ENCODE data around the gene PJVK.
"Not testable (repeated sequence)": the region's sequence is repeated elsewhere in the genome, so short reads cannot be mapped to it uniquely, and the experiment has no call there.

PJVK gene

GRCh38 chr2:178450774-178451525 lies at the start of gene PJVK, which contains the start of gene PRKRA:
Gene PJVK (plus strand): TSS chr2:178451378. CDS start chr2:178453410, 2,032 bp downstream.
Gene PRKRA (minus strand): TSS chr2:178451175. CDS start chr2:178451030, 145 bp downstream.
- in situ Hi-C loops (cut with MboI; ENCODE audit: low sequenced_read_pairs) = no loop called here

GRCh38 chr2:178401994-178402437 lies 49.2 kb upstream of the PJVK start:
- in situ Hi-C loops (cut with MboI; ENCODE audit: low sequenced_read_pairs) = no loop called here

GRCh38 chr2:178403671-178404306 lies 47.4 kb upstream of the PJVK start:
- in situ Hi-C loops (cut with MboI; ENCODE audit: low sequenced_read_pairs) = no loop called here

- in situ Hi-C loops (cut with MboI; ENCODE audit: low sequenced_read_pairs) = no loop called here
Observed at GRCh38 chr2:178404368-178404767, 46.8 kb upstream of the PJVK start.

- in situ Hi-C loops (cut with MboI; ENCODE audit: low sequenced_read_pairs) = no loop called here
Observed at GRCh38 chr2:178409261-178409660, 41.9 kb upstream of the PJVK start.

GRCh38 chr2:178412047-178412446 lies 39.1 kb upstream of the PJVK start:
- in situ Hi-C loops (cut with MboI; ENCODE audit: low sequenced_read_pairs) = no loop called here

GRCh38 chr2:178412453-178412852 lies 38.7 kb upstream of the PJVK start:
- in situ Hi-C loops (cut with MboI; ENCODE audit: low sequenced_read_pairs) = not testable (repeated sequence)

GRCh38 chr2:178413472-178414265 lies 37.5 kb upstream of the PJVK start:
- in situ Hi-C loops (cut with MboI; ENCODE audit: low sequenced_read_pairs) = no loop called here

GRCh38 chr2:178414266-178415247 lies 36.6 kb upstream of the PJVK start:
- in situ Hi-C loops (cut with MboI; ENCODE audit: low sequenced_read_pairs) = no loop called here

- in situ Hi-C loops (cut with MboI; ENCODE audit: low sequenced_read_pairs) = no loop called here
Observed at GRCh38 chr2:178415979-178416378, 35.2 kb upstream of the PJVK start.

GRCh38 chr2:178417916-178418315 lies 33.3 kb upstream of the PJVK start:
- in situ Hi-C loops (cut with MboI; ENCODE audit: low sequenced_read_pairs) = no loop called here

GRCh38 chr2:178418426-178418825 lies 32.8 kb upstream of the PJVK start:
- in situ Hi-C loops (cut with MboI; ENCODE audit: low sequenced_read_pairs) = no loop called here

- in situ Hi-C loops (cut with MboI; ENCODE audit: low sequenced_read_pairs) = no loop called here
Observed at GRCh38 chr2:178419123-178419522, 32.1 kb upstream of the PJVK start.

GRCh38 chr2:178420463-178420999 lies 30.6 kb upstream of the PJVK start:
- in situ Hi-C loops (cut with MboI; ENCODE audit: low sequenced_read_pairs) = no loop called here

GRCh38 chr2:178422097-178422496 lies 29.1 kb upstream of the PJVK start:
- in situ Hi-C loops (cut with MboI; ENCODE audit: low sequenced_read_pairs) = no loop called here

- in situ Hi-C loops (cut with MboI; ENCODE audit: low sequenced_read_pairs) = not testable (repeated sequence)
Observed at GRCh38 chr2:178423746-178424145, 27.4 kb upstream of the PJVK start.

GRCh38 chr2:178425255-178425827 lies 25.8 kb upstream of the PJVK start:
- in situ Hi-C loops (cut with MboI; ENCODE audit: low sequenced_read_pairs) = no loop called here

- in situ Hi-C loops (cut with MboI; ENCODE audit: low sequenced_read_pairs) = no loop called here
Observed at GRCh38 chr2:178426388-178426787, 24.8 kb upstream of the PJVK start.

- in situ Hi-C loops (cut with MboI; ENCODE audit: low sequenced_read_pairs) = no loop called here
Observed at GRCh38 chr2:178427458-178427857, 23.7 kb upstream of the PJVK start.

GRCh38 chr2:178428396-178428806 lies 22.8 kb upstream of the PJVK start:
- in situ Hi-C loops (cut with MboI; ENCODE audit: low sequenced_read_pairs) = no loop called here

All from hTERT RPE-1 (cell line).